NCI-H2196 treated with DMSO at 0.1 percent for 48 hours (cell line): Measurements from ENCODE around the gene NFYA.

Experiments used
- DNase-seq: peaks from one replicate; lab custom pipeline; 2025; ENCODE audit not compliant: unreplicated experiment; lab: John Stamatoyannopoulos, UW

The NFYA gene

GRCh38 chr6:41071923-41072835, 595 bp upstream of the NFYA start, which contains the start of gene OARD1:
OARD1 (minus strand) TSS chr6:41072356; CDS start chr6:41071634, 722 bp downstream.
- DNase-seq = peak; percentile 99

GRCh38 chr6:41073203-41073967, 611 bp downstream of the NFYA start:
- peak; percentile 69 for DNase-seq

GRCh38 chr6:41073968-41074691, 1.4 kb downstream of the NFYA start:
- DNase-seq = no peak

- DNase-seq = no peak
Observed at GRCh38 chr6:41074692-41075436, 2.1 kb downstream of the NFYA start.

- DNase-seq = no peak
Observed at GRCh38 chr6:41075651-41076626, 3.2 kb downstream of the NFYA start.

- DNase-seq = no peak
Observed at GRCh38 chr6:41077536-41077935, 4.8 kb downstream of the NFYA start.

- DNase-seq = no peak
Observed at GRCh38 chr6:41078101-41078500, 5.3 kb downstream of the NFYA start.

- no peak for DNase-seq
Observed at GRCh38 chr6:41079080-41079479, 6.3 kb downstream of the NFYA start.

- DNase-seq = no peak
Observed at GRCh38 chr6:41080621-41081020, 7.8 kb downstream of the NFYA start.

- DNase-seq = no peak
Observed at GRCh38 chr6:41083072-41083471, 10.3 kb downstream of the NFYA start.

GRCh38 chr6:41085182-41085581, 12.4 kb downstream of the NFYA start:
- DNase-seq = no peak

- no peak for DNase-seq
Observed at GRCh38 chr6:41088451-41088850, 15.7 kb downstream of the NFYA start.

- DNase-seq = no peak
Observed at GRCh38 chr6:41090841-41091761, 18.3 kb downstream of the NFYA start.

- peak; percentile 12 for DNase-seq
Observed at GRCh38 chr6:41092421-41093140, 19.8 kb downstream of the NFYA start.

GRCh38 chr6:41093729-41094128, 21.0 kb downstream of the NFYA start:
- no peak for DNase-seq

- no peak for DNase-seq
Observed at GRCh38 chr6:41097467-41098090, 24.8 kb downstream of the NFYA start.

GRCh38 chr6:41098366-41098765, 25.6 kb downstream of the NFYA start:
- DNase-seq = no peak
